ENCODE results near the gene HOTAIR. TPM values are rescaled to one million over a fixed set of nuclear protein-coding genes. Genes with fewer than 3 reads are reported as not detected.

Gene HOTAIR
- total and polyA plus RNA-seq, 2 donors (not counting 3 experiments of a cell fraction or from before 2014, with no cell fraction given) = not detected

DNA sequence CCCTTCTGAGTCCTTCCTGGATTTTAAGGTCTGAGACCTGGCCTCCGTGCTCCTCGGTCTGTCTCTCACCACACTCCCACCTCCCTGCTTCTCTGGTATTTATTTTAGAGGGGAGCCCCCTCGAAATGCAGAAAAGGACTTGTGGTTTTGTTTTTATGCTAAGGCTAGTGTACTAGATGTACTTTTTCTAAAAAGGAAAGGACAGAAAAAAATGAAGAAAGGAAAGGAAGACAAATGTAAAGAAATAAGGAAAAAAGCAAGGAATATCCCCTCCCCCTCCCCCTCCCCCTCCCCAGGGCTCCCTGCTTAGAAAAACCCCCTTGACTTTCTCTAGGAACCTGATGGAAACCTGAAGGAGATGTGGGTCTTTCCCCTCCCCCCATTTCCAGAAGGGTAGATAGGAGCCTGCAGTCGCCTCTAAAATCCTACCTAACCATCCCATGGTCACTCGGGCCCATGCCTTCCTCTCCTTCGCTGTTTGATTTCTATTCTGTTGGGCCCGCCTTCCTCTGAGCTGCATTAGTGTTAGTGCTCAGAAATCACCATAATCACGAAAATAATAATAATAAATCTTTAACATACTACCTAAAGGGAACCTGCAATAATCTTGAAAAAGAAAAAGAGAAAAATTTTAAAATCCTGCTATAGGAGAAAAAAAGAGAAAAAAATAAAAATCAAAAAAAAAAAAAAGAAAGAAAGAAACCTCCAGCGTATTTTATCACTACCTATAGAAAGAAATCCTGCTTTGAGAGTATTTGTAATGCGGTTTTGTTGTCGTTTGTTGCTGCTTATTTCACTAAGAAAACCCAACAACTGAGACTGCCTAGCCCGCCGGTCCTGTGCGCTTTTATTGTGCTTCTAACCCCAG lies 37.1 kb upstream of the HOTAIR start:
- no peaks in the 10 kb centered on the region for H3K36me3 ChIP-seq (ENCODE audit: control insufficient read depth in 2 of 2, extremely low read depth in 1 of 2, insufficient read depth in 2 of 2, low read length in 2 of 2)
- ChIA-PET POLR2A (no interaction called here), CTCF (interaction anchor here (0.6 to 17.0 kb wide), 3 partner anchors 15 to 204 kb away, joined by 3 to 616 read pairs (median 3); partner anchors contain the start of gene SMUG1)
- no peaks in the 10 kb centered on the region for H4K20me1 ChIP-seq (replicated peaks; ENCODE audit: control insufficient read depth, extremely low read depth, insufficient read depth, low read length)
- no peak overlapping the region for H3K9ac ChIP-seq (replicated peaks; ENCODE audit: extremely low read depth, insufficient read depth, low read length)
- H3K4me3 ChIP-seq (replicated peaks in 1 of 3; ENCODE audit: insufficient read depth in 1 of 3, low read depth in 1 of 3, low read length in 3 of 3) = no peak overlapping the region
- TF ChIP-seq POLR2AphosphoS5 (IDR thresholded peaks at IDR 0.05; ENCODE audit: insufficient read depth, low read depth, low read length) = no peak
- FAIRE-seq = no peak
- H3K79me2 ChIP-seq (ENCODE audit: control insufficient read depth, insufficient read depth, low read length) = no peaks in the 10 kb centered on the region
- H3K9me3 ChIP-seq (replicated peaks; ENCODE audit: control insufficient read depth, insufficient read depth, low read length) = no peaks in the 10 kb centered on the region
- BruUV-seq (replicated peaks) = no TSS peak
- DNase-seq (ENCODE audit: low read depth, low spot score) = no peak
- H3K9me1 ChIP-seq (replicated peaks; ENCODE audit: control insufficient read depth, extremely low read depth, insufficient read depth, low read length) = no peaks in the 10 kb centered on the region
- intact Hi-C loops (cut with micrococcal nuclease) (no loop called here), dilution Hi-C loops (cut with MboI; ENCODE audit: extremely low pct_ligation_motif_present, low sequenced_read_pairs) (no loop called here)
- no peak overlapping the region for H3K27ac ChIP-seq (ENCODE audit: insufficient read depth, low read depth, low read length)
- no peaks in the 10 kb centered on the region for H3K4me1 ChIP-seq (ENCODE audit: control insufficient read depth, extremely low read depth, insufficient read depth, low read length)
- no peak overlapping the region for H2AFZ ChIP-seq (ENCODE audit: low read depth, low read length)
- H3K27me3 ChIP-seq (ENCODE audit: control insufficient read depth in 2 of 2, insufficient read depth in 2 of 2, low read length in 2 of 2) = peaks cover 83 to 91% of the 10 kb centered on the region in 2 experiments
- H3K4me2 ChIP-seq (ENCODE audit: insufficient read depth, low read length) = no peak overlapping the region

DNA sequence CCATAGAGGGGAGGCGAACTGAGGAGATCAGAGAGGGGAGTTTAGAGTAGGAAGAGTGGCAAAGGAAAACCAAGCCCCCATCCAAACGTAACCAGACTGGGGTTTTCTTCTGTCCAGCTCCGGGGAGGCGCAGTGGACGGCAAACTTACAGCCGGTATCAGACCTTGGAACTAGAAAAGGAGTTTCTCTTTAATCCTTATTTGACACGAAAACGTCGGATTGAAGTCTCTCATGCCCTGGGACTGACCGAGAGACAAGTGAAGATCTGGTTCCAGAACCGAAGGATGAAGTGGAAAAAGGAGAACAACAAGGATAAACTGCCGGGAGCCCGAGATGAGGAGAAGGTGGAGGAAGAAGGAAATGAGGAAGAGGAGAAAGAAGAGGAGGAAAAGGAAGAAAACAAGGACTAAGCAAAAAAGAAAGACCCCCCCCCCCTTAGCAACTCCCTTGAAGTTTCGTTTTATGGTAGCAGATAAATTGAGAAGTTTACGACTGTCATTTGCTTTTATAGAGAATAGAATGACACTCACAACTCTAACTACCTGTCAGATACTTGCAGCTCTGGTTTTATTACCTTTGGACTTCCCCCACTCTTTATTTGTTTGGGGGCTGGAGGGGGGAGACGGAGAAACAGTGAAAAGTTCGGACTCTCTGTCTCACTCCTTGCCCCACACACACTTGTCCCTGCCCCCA lies 36.4 kb upstream of the HOTAIR start:
- H3K27ac ChIP-seq (ENCODE audit: insufficient read depth, low read depth, low read length) = no peak overlapping the region
- H3K4me3 ChIP-seq (replicated peaks in 1 of 3; ENCODE audit: insufficient read depth in 1 of 3, low read depth in 1 of 3, low read length in 3 of 3) = no peak overlapping the region
- CTCF ChIA-PET = interaction anchor here (17.0 kb wide), 1 partner anchor 185 kb away, joined by 616 read pairs; the partner anchor contains the start of gene SMUG1
- intact Hi-C loops (cut with micrococcal nuclease) = no loop called here
- H3K36me3 ChIP-seq (ENCODE audit: control insufficient read depth in 2 of 2, extremely low read depth in 1 of 2, insufficient read depth in 2 of 2, low read length in 2 of 2) = no peaks in the 10 kb centered on the region
- no peak for FAIRE-seq
- H3K27me3 ChIP-seq (ENCODE audit: control insufficient read depth in 2 of 2, insufficient read depth in 2 of 2, low read length in 2 of 2) = peaks cover 84 to 91% of the 10 kb centered on the region in 2 experiments
- no peak for DNase-seq (ENCODE audit: low read depth, low spot score)
- dilution Hi-C loops (cut with MboI; ENCODE audit: extremely low pct_ligation_motif_present, low sequenced_read_pairs) = no loop called here
- POLR2A ChIA-PET = no interaction called here
- no peaks in the 10 kb centered on the region for H3K9me3 ChIP-seq (replicated peaks; ENCODE audit: control insufficient read depth, insufficient read depth, low read length)
- no peaks in the 10 kb centered on the region for H4K20me1 ChIP-seq (replicated peaks; ENCODE audit: control insufficient read depth, extremely low read depth, insufficient read depth, low read length)
- BruUV-seq (replicated peaks) = no TSS peak
- TF ChIP-seq EZH2 (IDR thresholded peaks at IDR 0.05; ENCODE audit: borderline replicate concordance, low read depth, low read length, severe bottlenecking) (no peak), GATA2 (IDR thresholded peaks at IDR 0.05; ENCODE audit: insufficient read depth, insufficient read length, low read depth, low read length) (no peak), POLR2A (IDR thresholded peaks at IDR 0.05; ENCODE audit: low read depth, low read length) (no peak)
- H3K9ac ChIP-seq (replicated peaks; ENCODE audit: extremely low read depth, insufficient read depth, low read length) = no peak overlapping the region
- H3K79me2 ChIP-seq (ENCODE audit: control insufficient read depth, insufficient read depth, low read length) = no peaks in the 10 kb centered on the region
- H2AFZ ChIP-seq (ENCODE audit: low read depth, low read length) = no peak overlapping the region
- no peak overlapping the region for H3K4me2 ChIP-seq (ENCODE audit: insufficient read depth, low read length)
- no peaks in the 10 kb centered on the region for H3K9me1 ChIP-seq (replicated peaks; ENCODE audit: control insufficient read depth, extremely low read depth, insufficient read depth, low read length)
- no peaks in the 10 kb centered on the region for H3K4me1 ChIP-seq (ENCODE audit: control insufficient read depth, extremely low read depth, insufficient read depth, low read length)
